DND-41 (cell line): Measurements from ENCODE around the gene NOC3L.

Experiments
- CTCF ChIP-seq: IDR thresholded peaks from 2 replicates; pipeline ENCODE4 v1.5.1; 2012; ENCODE audit warnings: borderline replicate concordance, low read length, moderate library complexity, mild to moderate bottlenecking; ENCODE audit not compliant: poor library complexity, severe bottlenecking; ENCODE audit errors: extremely low read depth
- EZH2 ChIP-seq: IDR thresholded peaks from 3 replicates; pipeline ENCODE4 v1.6.1; 2012; ENCODE audit warnings: borderline replicate concordance, low read depth, mild to moderate bottlenecking, moderate library complexity, low read length, inconsistent platforms; ENCODE audit not compliant: severe bottlenecking

- TF ChIP-seq CTCF (no peak), EZH2 (no peak)
Observed at GRCh38 chr10:94366382-94366781, 3.6 kb upstream of the NOC3L start.
